Measurements from ENCODE around the gene MLYCD. TPM values are rescaled to one million over a fixed set of nuclear protein-coding genes. Genes with fewer than 3 reads are reported as not detected.

The MLYCD gene
- total and polyA plus RNA-seq, 9 donors, result 4.4 to 11.8 (median 7.6) TPM

- Histone ChIP-seq H3K4me3 (no peak overlapping the region), H3K9me3 (no peaks in the 10 kb centered on the region), H3K36me3 (peaks cover 2% of the 10 kb centered on the region), H3K27ac (no peak overlapping the region), H3K4me1 (ENCODE audit: insufficient read depth) (no peaks in the 10 kb centered on the region), H3K27me3 (no peaks in the 10 kb centered on the region)
- intact Hi-C loops (cut with DNase I), result no loop called here
- TF ChIP-seq POLR2A (IDR thresholded peaks at IDR 0.05) (no peak), EP300 (IDR thresholded peaks at IDR 0.05) (no peak), CTCF (IDR thresholded peaks at IDR 0.05) (no peak)
- WGBS, 3 donors, result 75 to 78% (median 76%) methylated on average over 15 of the region's 15 CpGs
- DNase-seq, result no peak
These were observed 14.3 kb downstream of the MLYCD start for GRCh38 chr16:83913245-83913633.

- H3K27ac ChIP-seq, result no peak overlapping the region
- no peak for DNase-seq
- 88 to 92% (median 89%) methylated on average over 21 of the region's 21 CpGs for WGBS, 3 donors
These were observed 15.3 kb downstream of the MLYCD start for GRCh38 chr16:83914091-83914710.

GRCh38 chr16:83915081-83915480 lies 16.2 kb downstream of the MLYCD start:
- peaks cover 2% of the 10 kb centered on the region for H3K36me3 ChIP-seq

More at GRCh38 chr16:83914091-83914710, 15.3 kb downstream of the MLYCD start:
- intact Hi-C loops (cut with DNase I), result no loop called here
- H3K36me3 ChIP-seq, result peaks cover 2% of the 10 kb centered on the region
- no peak overlapping the region for H3K4me3 ChIP-seq
- no peaks in the 10 kb centered on the region for H3K4me1 ChIP-seq (ENCODE audit: insufficient read depth)
- no peaks in the 10 kb centered on the region for H3K9me3 ChIP-seq
- no peak for TF ChIP-seq POLR2A (IDR thresholded peaks at IDR 0.05)
- no peak for TF ChIP-seq EP300 (IDR thresholded peaks at IDR 0.05)
- no peaks in the 10 kb centered on the region for H3K27me3 ChIP-seq

GRCh38 chr16:83915491-83915890 lies 16.6 kb downstream of the MLYCD start:
- intact Hi-C loops (cut with DNase I), result no loop called here
- no peak overlapping the region for H3K27ac ChIP-seq
- no peaks in the 10 kb centered on the region for H3K4me1 ChIP-seq (ENCODE audit: insufficient read depth)
- no peaks in the 10 kb centered on the region for H3K27me3 ChIP-seq
- DNase-seq, result no peak
- WGBS, 3 donors, result 87 to 92% (median 89%) methylated on average over 13 to 14 of the region's 14 CpGs
- peaks cover 2% of the 10 kb centered on the region for H3K36me3 ChIP-seq
- no peak overlapping the region for H3K4me3 ChIP-seq
- no peaks in the 10 kb centered on the region for H3K9me3 ChIP-seq
- no peak for TF ChIP-seq POLR2A (IDR thresholded peaks at IDR 0.05)
- no peak for TF ChIP-seq CTCF (IDR thresholded peaks at IDR 0.05)
- no peak for TF ChIP-seq EP300 (IDR thresholded peaks at IDR 0.05)

More at GRCh38 chr16:83915081-83915480, 16.2 kb downstream of the MLYCD start:
- no peak overlapping the region for H3K4me3 ChIP-seq
- no peaks in the 10 kb centered on the region for H3K27me3 ChIP-seq
- no peak for TF ChIP-seq POLR2A (IDR thresholded peaks at IDR 0.05)
- TF ChIP-seq CTCF (IDR thresholded peaks at IDR 0.05), result no peak
- TF ChIP-seq EP300 (IDR thresholded peaks at IDR 0.05), result no peak
- no peaks in the 10 kb centered on the region for H3K9me3 ChIP-seq
- DNase-seq, result no peak
- no peaks in the 10 kb centered on the region for H3K4me1 ChIP-seq (ENCODE audit: insufficient read depth)
- WGBS, 3 donors, result 92 to 96% (median 95%) methylated on average over 22 of the region's 22 CpGs
- no peak overlapping the region for H3K27ac ChIP-seq
- intact Hi-C loops (cut with DNase I), result no loop called here

Measured in ovary (tissue), 9 donors.